CD4-positive, alpha-beta T cell treated with Interleukin-2 at 100 ng/mL for 4 hours (primary cell): ENCODE results near the gene LTBP3.
"Not testable (repeated sequence)": the region's sequence is repeated elsewhere in the genome, so short reads cannot be mapped to it uniquely, and the experiment has no call there.

Experiments used
- DNase-seq: peaks from one replicate; pipeline ENCODE4 v3.0.0-alpha.2; 2020; ENCODE audit warnings: low spot score

LTBP3 gene

GRCh38 chr11:65536412-65537295 lies 21.5 kb downstream of the LTBP3 start:
- no peak for DNase-seq

GRCh38 chr11:65535102-65535501 lies 23.1 kb downstream of the LTBP3 start:
- DNase-seq: no peak

- DNase-seq: no peak
Observed at GRCh38 chr11:65532388-65533064, 25.6 kb downstream of the LTBP3 start.

GRCh38 chr11:65530157-65530496 lies 28.0 kb downstream of the LTBP3 start:
- no peak for DNase-seq

GRCh38 chr11:65529475-65530156 lies 28.5 kb downstream of the LTBP3 start:
- DNase-seq: no peak

GRCh38 chr11:65528819-65529350 lies 29.3 kb downstream of the LTBP3 start:
- no peak for DNase-seq

- DNase-seq: no peak
Observed at GRCh38 chr11:65526744-65527143, 31.4 kb downstream of the LTBP3 start.

GRCh38 chr11:65525546-65526480 lies 32.3 kb downstream of the LTBP3 start:
- DNase-seq: no peak

GRCh38 chr11:65524741-65525545 lies 33.2 kb downstream of the LTBP3 start, which contains the start of gene SCYL1:
Gene SCYL1 (plus strand): TSS chr11:65525083. CDS start chr11:65525154, 71 bp downstream.
- DNase-seq: peak; percentile 83

- DNase-seq: no peak
Observed at GRCh38 chr11:65524014-65524740, 34.0 kb downstream of the LTBP3 start.

- DNase-seq: not testable (repeated sequence)
Observed at GRCh38 chr11:65523631-65523968, 34.6 kb downstream of the LTBP3 start.

- DNase-seq: peak; percentile 44
Observed at GRCh38 chr11:65522718-65523630, 35.2 kb downstream of the LTBP3 start.

- DNase-seq: not testable (repeated sequence)
Observed at GRCh38 chr11:65521777-65522521, 36.2 kb downstream of the LTBP3 start.

GRCh38 chr11:65518941-65519549 lies 39.1 kb downstream of the LTBP3 start:
- DNase-seq: not testable (repeated sequence)

GRCh38 chr11:65516135-65516968 lies 41.8 kb downstream of the LTBP3 start:
- DNase-seq: no peak

GRCh38 chr11:65512311-65512710 lies 45.8 kb downstream of the LTBP3 start:
- not testable (repeated sequence) for DNase-seq
